ENCODE data around the gene MET. TPM values are rescaled to one million over a fixed set of nuclear protein-coding genes. Genes with fewer than 3 reads are reported as not detected.

MET gene
- total RNA-seq, 2 donors from 2014 or later = 2.5 to 7.3 TPM

- peaks cover 4% of the 10 kb centered on the region for H3K4me1 Mint-ChIP-seq
- Histone ChIP-seq H3K36me3 (ENCODE audit: control insufficient read depth, insufficient read depth, low read length) (no peaks in the 10 kb centered on the region), H3K9ac (ENCODE audit: extremely low read depth, low read length, poor library complexity, severe bottlenecking) (no peak overlapping the region), H3K9me3 (ENCODE audit: control insufficient read depth, low read length) (no peaks in the 10 kb centered on the region), H3K27me3 (ENCODE audit: control insufficient read depth, insufficient read depth, low read length, poor library complexity, severe bottlenecking) (peaks cover 27% of the 10 kb centered on the region), H3K27ac (ENCODE audit: low read depth, low read length) (no peak overlapping the region), H3K4me1 (ENCODE audit: control insufficient read depth, insufficient read depth, low read length) (no peaks in the 10 kb centered on the region), H3K4me3 (ENCODE audit: low read length) (no peak overlapping the region)
- H3K4me3 Mint-ChIP-seq = no peak overlapping the region
- H3K27ac Mint-ChIP-seq = no peak overlapping the region
- H3K27me3 Mint-ChIP-seq (ENCODE audit: insufficient read depth) = peaks cover 40% of the 10 kb centered on the region
- H3K36me3 Mint-ChIP-seq (ENCODE audit: low read depth) = no peaks in the 10 kb centered on the region
- TF ChIP-seq, protein P1, sequence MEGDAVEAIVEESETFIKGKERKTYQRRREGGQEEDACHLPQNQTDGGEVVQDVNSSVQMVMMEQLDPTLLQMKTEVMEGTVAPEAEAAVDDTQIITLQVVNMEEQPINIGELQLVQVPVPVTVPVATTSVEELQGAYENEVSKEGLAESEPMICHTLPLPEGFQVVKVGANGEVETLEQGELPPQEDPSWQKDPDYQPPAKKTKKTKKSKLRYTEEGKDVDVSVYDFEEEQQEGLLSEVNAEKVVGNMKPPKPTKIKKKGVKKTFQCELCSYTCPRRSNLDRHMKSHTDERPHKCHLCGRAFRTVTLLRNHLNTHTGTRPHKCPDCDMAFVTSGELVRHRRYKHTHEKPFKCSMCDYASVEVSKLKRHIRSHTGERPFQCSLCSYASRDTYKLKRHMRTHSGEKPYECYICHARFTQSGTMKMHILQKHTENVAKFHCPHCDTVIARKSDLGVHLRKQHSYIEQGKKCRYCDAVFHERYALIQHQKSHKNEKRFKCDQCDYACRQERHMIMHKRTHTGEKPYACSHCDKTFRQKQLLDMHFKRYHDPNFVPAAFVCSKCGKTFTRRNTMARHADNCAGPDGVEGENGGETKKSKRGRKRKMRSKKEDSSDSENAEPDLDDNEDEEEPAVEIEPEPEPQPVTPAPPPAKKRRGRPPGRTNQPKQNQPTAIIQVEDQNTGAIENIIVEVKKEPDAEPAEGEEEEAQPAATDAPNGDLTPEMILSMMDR (conservative IDR thresholded peaks at IDR 0.05) = no peak
- no peaks in the 10 kb centered on the region for H3K9me3 Mint-ChIP-seq
- 75 to 78% methylated on average over 2 of the region's 2 CpGs for WGBS, 2 experiments (ENCODE audit: insufficient coverage in 1 of 2, insufficient read length in 1 of 2)
- no peak for DNase-seq
Observed at GRCh38 chr7:116772926-116773749, 101.1 kb downstream of the MET start.

DNA sequence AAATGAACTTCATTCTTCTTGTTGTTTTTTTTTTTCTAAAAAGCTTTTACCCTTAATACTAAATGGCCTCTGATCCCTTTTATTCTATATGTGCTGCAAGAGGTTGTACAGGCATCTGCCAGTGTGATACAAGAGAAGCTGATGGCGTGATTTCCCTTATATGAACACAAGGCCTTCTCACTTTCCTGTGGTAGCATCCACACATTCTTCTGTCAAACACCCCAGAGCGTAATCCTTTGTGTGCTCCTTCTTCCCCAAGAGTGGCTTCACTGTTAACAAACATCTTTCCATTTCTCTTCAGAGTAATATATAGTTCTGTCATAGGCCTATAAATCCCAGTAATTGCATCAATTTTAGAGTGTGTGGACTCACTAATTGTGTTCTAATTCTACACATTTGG lies 104.0 kb downstream of the MET start:
- no peak overlapping the region for H3K27ac ChIP-seq (ENCODE audit: low read depth, low read length)
- no peak overlapping the region for H3K27ac Mint-ChIP-seq
- H3K9ac ChIP-seq (ENCODE audit: extremely low read depth, low read length, poor library complexity, severe bottlenecking) = no peak overlapping the region

GRCh38 chr7:116776610-116777289 lies 104.8 kb downstream of the MET start:
- no peaks in the 10 kb centered on the region for H3K9me3 Mint-ChIP-seq
- peaks cover 18% of the 10 kb centered on the region for H3K4me1 Mint-ChIP-seq
- TF ChIP-seq, protein P1 (conservative IDR thresholded peaks at IDR 0.05) = no peak
- WGBS, 2 experiments (ENCODE audit: insufficient coverage in 1 of 2, insufficient read length in 1 of 2) = 100% methylated on average over 1 of the region's 3 CpGs; no CpG with 5 or more reads in 1 of the 2 experiments
- Histone ChIP-seq H3K27me3 (ENCODE audit: control insufficient read depth, insufficient read depth, low read length, poor library complexity, severe bottlenecking) (peaks cover 52% of the 10 kb centered on the region), H3K36me3 (ENCODE audit: control insufficient read depth, insufficient read depth, low read length) (no peaks in the 10 kb centered on the region), H3K9ac (ENCODE audit: extremely low read depth, low read length, poor library complexity, severe bottlenecking) (no peak overlapping the region), H3K9me3 (ENCODE audit: control insufficient read depth, low read length) (no peaks in the 10 kb centered on the region), H3K4me1 (ENCODE audit: control insufficient read depth, insufficient read depth, low read length) (peaks cover 9% of the 10 kb centered on the region), H3K27ac (ENCODE audit: low read depth, low read length) (no peak overlapping the region), H3K4me3 (ENCODE audit: low read length) (no peak overlapping the region)
- H3K4me3 Mint-ChIP-seq = no peak overlapping the region
- peaks cover 58% of the 10 kb centered on the region for H3K27me3 Mint-ChIP-seq (ENCODE audit: insufficient read depth)
- no peak for DNase-seq
- no peak overlapping the region for H3K27ac Mint-ChIP-seq
- H3K36me3 Mint-ChIP-seq (ENCODE audit: low read depth) = no peaks in the 10 kb centered on the region

More for the DNA sequence above, 104.0 kb downstream of the MET start:
- Histone ChIP-seq H3K9me3 (ENCODE audit: control insufficient read depth, low read length) (no peaks in the 10 kb centered on the region), H3K4me3 (ENCODE audit: low read length) (no peak overlapping the region), H3K36me3 (ENCODE audit: control insufficient read depth, insufficient read depth, low read length) (no peaks in the 10 kb centered on the region), H3K4me1 (ENCODE audit: control insufficient read depth, insufficient read depth, low read length) (peaks cover 9% of the 10 kb centered on the region), H3K27me3 (ENCODE audit: control insufficient read depth, insufficient read depth, low read length, poor library complexity, severe bottlenecking) (peaks cover 52% of the 10 kb centered on the region)
- no peak for DNase-seq
- peaks cover 58% of the 10 kb centered on the region for H3K27me3 Mint-ChIP-seq (ENCODE audit: insufficient read depth)
- no peak overlapping the region for H3K4me3 Mint-ChIP-seq
- 59 to 100% methylated on average over 1 to 2 of the region's 2 CpGs for WGBS, 2 experiments (ENCODE audit: insufficient coverage in 1 of 2, insufficient read length in 1 of 2)
- TF ChIP-seq, protein P1 (conservative IDR thresholded peaks at IDR 0.05) = no peak
- H3K9me3 Mint-ChIP-seq = no peaks in the 10 kb centered on the region
- no peaks in the 10 kb centered on the region for H3K36me3 Mint-ChIP-seq (ENCODE audit: low read depth)
- H3K4me1 Mint-ChIP-seq = peaks cover 14% of the 10 kb centered on the region
